SK-N-MC (cell line): ENCODE results near the gene SPECC1.
"Not testable (repeated sequence)": the region's sequence is repeated elsewhere in the genome, so short reads cannot be mapped to it uniquely, and the experiment has no call there.

ENCODE experiments used
- DNase-seq: peaks from one replicate; pipeline ENCODE4 v3.0.0-alpha.2; 2011; ENCODE audit warnings: low read depth, low spot score
- H3K27ac ChIP-seq: fragments of 200-600 bp; sonication (generic); 2 replicates; pipeline ENCODE4 v1.5.1; 2016; ENCODE audit warnings: mixed run types
- H3K36me3 ChIP-seq: fragments of 200-600 bp; sonication (generic); 2 replicates; pipeline ENCODE4 v1.6.1; 2017; ENCODE audit warnings: antibody characterized with exemption, low read length, mixed read lengths; ENCODE audit not compliant: insufficient read depth
- H3K4me3 ChIP-seq: fragments of 200-600 bp; sonication (generic); 2 replicates; pipeline ENCODE4 v1.5.1; 2016
- H3K9ac ChIP-seq: fragments of 200-600 bp; sonication (generic); 2 replicates; pipeline ENCODE4 v1.8.0; 2017; ENCODE audit warnings: mixed run types, mixed read lengths; ENCODE audit not compliant: insufficient read length
- H3K9me3 ChIP-seq: fragments of 200-600 bp; sonication (generic); 2 replicates; pipeline ENCODE4 v1.6.1; 2017; ENCODE audit warnings: low read depth, mild to moderate bottlenecking, antibody characterized with exemption, low read length, moderate library complexity, mixed read lengths
- EZH2 ChIP-seq: fragments of 200-600 bp; sonication (generic); IDR thresholded peaks from one replicate; pipeline ENCODE4 v1.6.1; 2017; ENCODE audit warnings: antibody characterized with exemption
- FOXP2 ChIP-seq: optimal IDR thresholded peaks from 2 replicates; pipeline ENCODE3; 2011; ENCODE audit warnings: mild to moderate bottlenecking, moderate library complexity; ENCODE audit not compliant: insufficient read depth; ENCODE audit errors: extremely low read length, control extremely low read depth
- POLR2AphosphoS5 ChIP-seq: IDR thresholded peaks from 2 replicates; pipeline ENCODE4 v1.6.1; 2012; ENCODE audit warnings: mild to moderate bottlenecking, low read depth, low read length, borderline replicate concordance

Gene SPECC1

DNA sequence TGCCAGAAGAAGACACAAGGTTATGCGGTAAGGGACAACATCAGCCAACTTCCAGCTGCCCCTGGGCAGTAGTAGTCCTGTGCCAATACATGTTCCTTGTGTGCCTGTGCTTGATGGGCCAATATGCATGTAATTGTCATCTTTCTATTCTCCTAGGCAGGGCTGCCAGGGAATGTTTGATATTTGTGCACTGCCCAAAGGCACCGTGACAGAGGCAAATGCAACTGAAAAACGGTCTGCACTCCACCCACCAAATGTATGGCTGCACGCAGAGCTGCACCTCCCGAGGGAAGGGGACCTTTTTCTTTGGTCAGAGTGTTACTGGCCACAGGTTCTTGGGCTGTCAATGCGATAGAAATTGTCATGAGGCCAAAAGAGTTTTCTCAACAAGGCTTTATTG, 251.1 kb downstream of the SPECC1 start:
- DNase-seq: no peak
- TF ChIP-seq POLR2AphosphoS5 (no peak), EZH2 (no peak), FOXP2 (no peak)
- Histone ChIP-seq H3K4me3 (no peak overlapping the region), H3K36me3 (no peaks in the 10 kb centered on the region; the same call in 1 of the 2 replicates), H3K9me3 (no peaks in the 10 kb centered on the region), H3K27ac (no peak overlapping the region), H3K9ac (no peak overlapping the region)

DNA sequence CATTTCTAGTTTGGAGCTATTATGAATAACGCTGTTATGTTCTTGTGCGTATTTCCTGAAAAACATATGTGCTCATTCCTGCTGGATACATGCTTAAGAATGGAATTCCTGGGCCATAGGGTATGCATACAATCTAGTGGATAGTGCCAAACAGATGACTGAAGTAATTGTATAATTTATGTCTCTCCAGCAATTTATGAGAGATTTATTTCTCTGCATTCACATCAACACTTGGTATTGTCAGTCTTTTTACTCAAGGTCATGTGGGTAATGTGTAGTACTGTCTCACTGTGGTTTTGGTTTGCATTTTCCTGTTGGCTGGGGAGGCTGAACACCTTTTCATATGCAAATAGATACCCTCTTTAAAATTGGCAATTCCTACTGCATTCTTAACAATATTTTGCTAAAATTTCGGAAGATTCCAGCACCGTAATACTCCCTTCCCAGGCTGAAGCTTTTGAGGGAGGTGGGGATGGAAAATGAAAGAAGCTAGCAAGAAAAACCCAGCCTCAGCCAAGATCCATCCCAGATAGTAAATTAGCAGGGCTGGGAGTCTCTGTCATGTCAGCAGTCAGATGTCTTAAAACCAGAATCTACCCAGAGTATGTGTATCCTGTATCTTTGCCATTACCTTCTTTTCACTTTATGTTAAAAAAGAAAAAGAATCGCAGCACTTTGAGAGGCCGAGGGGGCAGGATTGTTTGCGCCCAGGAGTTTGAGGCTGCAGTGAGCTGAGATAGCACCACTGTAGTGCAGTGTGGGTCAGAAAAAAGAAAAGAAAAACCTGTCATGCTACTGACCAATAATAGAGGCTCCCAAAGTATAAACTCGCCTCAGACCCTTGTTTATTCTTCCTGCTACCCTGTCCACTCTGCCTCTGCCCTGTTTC, 253.3 kb downstream of the SPECC1 start:
- no peak for DNase-seq
- Histone ChIP-seq H3K4me3 (peak overlapping the region; percentile 40; the same call in 1 of the 2 replicates), H3K27ac (peak overlapping the region; percentile 75), H3K9me3 (no peaks in the 10 kb centered on the region), H3K36me3 (no peaks in the 10 kb centered on the region; the same call in 1 of the 2 replicates), H3K9ac (no peak overlapping the region)
- TF ChIP-seq EZH2: no peak
- no peak for TF ChIP-seq FOXP2
- no peak for TF ChIP-seq POLR2AphosphoS5

DNA sequence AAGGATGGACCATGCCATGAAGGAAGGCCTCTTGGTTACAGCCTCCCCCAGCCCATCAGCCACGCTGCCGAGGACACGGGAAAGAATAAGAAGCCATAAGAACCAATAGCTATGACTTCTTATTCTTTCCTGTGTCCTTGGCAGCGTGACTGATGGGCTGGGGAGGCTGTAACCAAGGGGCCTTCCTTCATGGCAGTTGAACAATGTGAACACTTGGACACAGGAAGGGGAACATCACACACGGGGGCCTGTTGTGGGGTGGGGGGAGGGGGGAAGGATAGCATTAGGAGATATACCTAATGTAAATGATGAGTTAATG, 253.9 kb downstream of the SPECC1 start:
- not testable (repeated sequence) for H3K4me3 ChIP-seq, H3K9ac ChIP-seq, H3K36me3 ChIP-seq, DNase-seq, H3K9me3 ChIP-seq
- H3K27ac ChIP-seq: peak overlapping the region; percentile 75; the same call in 1 of the 2 replicates

DNA sequence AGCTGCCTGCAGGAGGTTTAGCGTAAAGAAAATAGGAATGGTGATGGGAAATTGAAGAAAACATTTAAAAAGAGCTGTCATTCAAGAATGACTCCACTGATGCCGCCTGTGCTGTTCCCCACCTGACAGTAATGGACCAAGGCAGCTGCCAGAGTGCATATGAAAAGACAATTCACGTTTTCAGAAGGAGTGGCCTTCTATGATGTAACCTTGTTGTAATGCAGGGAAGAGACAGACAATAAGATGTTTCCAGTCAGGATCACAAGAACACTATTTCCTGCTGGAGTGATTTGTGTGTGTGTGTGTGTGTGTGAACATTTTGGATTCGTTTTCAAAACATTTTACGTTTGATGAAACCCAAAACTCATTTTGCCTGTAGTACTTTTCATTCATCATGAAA, 254.4 kb downstream of the SPECC1 start:
- no peak for TF ChIP-seq POLR2AphosphoS5
- TF ChIP-seq EZH2: no peak
- no peak for TF ChIP-seq FOXP2
- DNase-seq: no peak
- Histone ChIP-seq H3K27ac (peak overlapping the region; percentile 34; the same call in 1 of the 2 replicates), H3K9me3 (no peaks in the 10 kb centered on the region), H3K36me3 (no peaks in the 10 kb centered on the region; the same call in 1 of the 2 replicates), H3K4me3 (no peak overlapping the region), H3K9ac (no peak overlapping the region)

DNA sequence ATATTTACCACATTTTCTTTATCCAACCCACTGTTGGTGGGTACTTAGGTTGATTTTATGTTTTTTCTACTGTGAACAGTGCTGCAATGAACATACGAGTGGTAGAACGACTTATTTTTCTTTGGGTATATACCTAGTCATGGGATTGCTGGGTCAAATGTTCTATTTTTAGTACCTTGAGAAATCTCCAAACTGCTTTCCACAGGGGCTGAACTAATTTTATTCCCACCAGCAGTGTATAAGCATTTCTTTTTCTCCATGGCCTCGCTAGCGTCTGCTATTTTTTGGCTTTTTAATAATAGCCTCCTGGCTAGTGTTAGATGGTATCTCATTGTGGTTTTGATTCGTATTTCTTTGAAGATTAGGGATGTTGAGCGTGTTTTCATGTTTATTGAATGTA, 255.8 kb downstream of the SPECC1 start:
- no peak for DNase-seq
- no peak overlapping the region for H3K9ac ChIP-seq
- H3K4me3 ChIP-seq: no peak overlapping the region
- H3K27ac ChIP-seq: no peak overlapping the region
- H3K36me3 ChIP-seq: no peaks in the 10 kb centered on the region
- TF ChIP-seq EZH2 (no peak), FOXP2 (no peak), POLR2AphosphoS5 (no peak)
- no peaks in the 10 kb centered on the region for H3K9me3 ChIP-seq

DNA sequence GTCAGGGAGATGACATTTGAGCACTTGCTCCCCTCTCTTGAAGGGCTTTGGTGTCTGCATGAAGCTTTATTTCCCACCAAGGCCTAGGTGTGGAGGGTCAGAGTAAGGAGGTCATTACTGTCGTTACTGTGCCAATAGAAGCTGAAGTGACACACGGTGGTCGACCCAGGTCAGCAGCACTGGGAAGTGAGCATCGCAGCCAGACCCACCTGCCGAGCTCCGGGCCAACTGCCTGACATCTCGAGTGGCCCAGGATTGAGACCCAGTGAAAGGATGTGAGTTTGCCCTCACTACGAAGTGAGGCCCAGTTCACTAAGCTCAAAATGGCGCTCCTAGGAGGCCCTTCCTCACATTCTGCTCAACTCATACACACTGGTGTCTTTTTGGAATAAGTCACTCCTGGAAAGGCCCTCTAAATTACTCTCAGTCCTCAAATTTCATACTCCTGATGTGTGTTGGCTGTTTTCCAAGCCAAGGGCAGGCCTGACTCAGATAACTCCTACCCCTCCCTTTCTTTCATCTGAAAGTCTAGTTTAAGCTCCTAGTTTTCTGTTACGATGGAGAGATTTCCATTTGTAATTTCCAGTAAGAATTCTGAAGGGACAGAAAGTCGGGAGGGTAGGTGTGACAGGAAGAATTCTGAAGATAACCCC, 257.8 kb downstream of the SPECC1 start:
- H3K4me3 ChIP-seq: peak overlapping the region; percentile 40; the same call in 1 of the 2 replicates
- no peak for DNase-seq
- peak overlapping the region; percentile 45 for H3K9ac ChIP-seq
- H3K36me3 ChIP-seq: no peaks in the 10 kb centered on the region
- no peak for TF ChIP-seq POLR2AphosphoS5
- no peak for TF ChIP-seq EZH2
- TF ChIP-seq FOXP2: no peak
- H3K9me3 ChIP-seq: no peaks in the 10 kb centered on the region
- H3K27ac ChIP-seq: peak overlapping the region; percentile 87

DNA sequence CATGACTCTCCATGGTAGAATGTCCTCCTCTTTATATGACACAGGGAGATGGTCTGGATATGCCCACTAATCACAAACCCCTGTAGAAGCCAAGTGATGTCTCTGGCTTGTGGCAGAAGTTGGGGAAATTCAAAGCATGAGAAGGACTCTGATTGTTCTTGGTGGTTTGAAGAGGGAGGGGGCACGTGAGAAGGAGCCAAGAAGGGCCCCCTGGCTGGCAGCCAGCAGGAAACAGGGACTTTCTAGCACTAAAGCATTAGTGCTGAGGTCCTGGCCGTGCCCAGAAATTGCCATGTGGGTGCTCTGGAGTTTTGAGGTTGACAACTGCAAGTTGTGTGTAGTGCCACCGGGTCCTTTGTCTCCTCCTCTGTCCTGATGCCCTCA, 258.3 kb downstream of the SPECC1 start:
- H3K27ac ChIP-seq: peak overlapping the region; percentile 87
- H3K9me3 ChIP-seq: no peaks in the 10 kb centered on the region
- H3K9ac ChIP-seq: peak overlapping the region; percentile 45
- TF ChIP-seq POLR2AphosphoS5 (no peak), FOXP2 (no peak), EZH2 (no peak)
- DNase-seq: no peak
- no peaks in the 10 kb centered on the region for H3K36me3 ChIP-seq
- peak overlapping the region; percentile 40; the same call in 1 of the 2 replicates for H3K4me3 ChIP-seq

DNA sequence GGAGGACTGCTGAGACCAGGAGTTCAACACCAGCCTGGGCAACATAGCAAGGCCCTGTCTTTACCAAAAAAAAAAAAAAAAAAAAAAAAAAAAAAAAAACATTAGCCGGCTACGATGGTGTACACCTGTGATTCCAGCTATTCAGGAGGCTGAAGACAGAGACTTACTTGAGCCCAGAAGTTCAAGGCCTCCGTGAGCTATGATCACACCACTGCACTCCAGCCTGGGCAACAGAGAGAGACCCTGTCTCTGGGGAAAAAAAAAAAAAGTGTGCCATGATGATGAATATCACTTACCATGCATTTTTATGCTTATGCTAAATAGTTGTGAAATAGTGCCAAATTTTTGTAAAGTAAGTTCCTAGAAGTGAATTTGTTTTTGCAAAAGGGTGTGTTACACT, 261.2 kb downstream of the SPECC1 start:
- DNase-seq: no peak
- H3K9ac ChIP-seq: no peak overlapping the region
- no peaks in the 10 kb centered on the region for H3K9me3 ChIP-seq
- TF ChIP-seq EZH2 (no peak), FOXP2 (no peak), POLR2AphosphoS5 (no peak)
- H3K36me3 ChIP-seq: no peaks in the 10 kb centered on the region
- H3K27ac ChIP-seq: no peak overlapping the region
- no peak overlapping the region for H3K4me3 ChIP-seq
